ENCODE results near the gene UBE2V1. TPM values are rescaled to one million over a fixed set of nuclear protein-coding genes. Genes with fewer than 3 reads are reported as not detected.

The UBE2V1 gene
- total and polyA plus RNA-seq, 8 donors: 37.9 to 61.7 (median 53.3) TPM

DNA sequence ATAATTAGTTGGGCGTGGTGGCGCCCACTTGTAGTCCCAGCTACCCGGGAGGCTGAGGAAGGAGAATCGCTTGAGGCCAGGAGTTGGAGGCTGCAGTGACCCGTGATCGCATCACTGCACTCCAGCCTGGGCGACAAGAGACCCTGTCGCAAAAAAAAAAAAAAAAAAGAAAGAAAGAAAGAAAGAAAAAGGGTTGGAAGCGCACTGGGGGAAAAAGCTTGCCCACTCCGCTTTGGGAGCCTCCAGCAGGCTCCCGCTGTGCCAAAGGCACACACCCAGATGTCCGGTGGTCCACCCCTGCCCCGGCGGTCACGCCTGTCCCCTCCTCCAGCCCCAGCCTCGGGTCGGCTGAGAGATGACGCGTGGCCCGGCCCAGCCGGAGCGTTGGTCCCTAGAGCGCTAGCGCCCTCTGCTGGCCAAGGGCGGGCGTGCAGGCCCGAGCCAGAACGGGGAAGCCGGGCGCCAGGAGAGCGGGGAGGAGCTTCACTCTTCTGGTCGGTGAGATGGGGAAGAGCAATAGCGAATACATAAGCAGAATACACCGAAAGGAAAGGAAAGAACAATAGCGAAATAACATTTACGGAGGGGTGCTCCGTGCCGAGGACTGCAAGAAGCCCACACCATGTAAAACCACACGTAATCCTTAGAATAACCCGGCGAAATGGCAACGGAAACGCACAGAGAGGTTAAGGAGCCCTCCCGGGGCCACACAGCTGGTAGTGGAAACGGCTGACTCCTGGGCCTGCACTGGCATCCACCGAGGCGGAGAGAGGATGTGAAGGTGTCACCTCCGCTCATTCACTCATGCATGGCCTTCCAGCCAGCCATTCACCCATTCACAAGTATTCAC is 41.7 kb downstream of the UBE2V1 start:
- H3K9me3 ChIP-seq: no peaks in the 10 kb centered on the region
- TF ChIP-seq, protein P1, sequence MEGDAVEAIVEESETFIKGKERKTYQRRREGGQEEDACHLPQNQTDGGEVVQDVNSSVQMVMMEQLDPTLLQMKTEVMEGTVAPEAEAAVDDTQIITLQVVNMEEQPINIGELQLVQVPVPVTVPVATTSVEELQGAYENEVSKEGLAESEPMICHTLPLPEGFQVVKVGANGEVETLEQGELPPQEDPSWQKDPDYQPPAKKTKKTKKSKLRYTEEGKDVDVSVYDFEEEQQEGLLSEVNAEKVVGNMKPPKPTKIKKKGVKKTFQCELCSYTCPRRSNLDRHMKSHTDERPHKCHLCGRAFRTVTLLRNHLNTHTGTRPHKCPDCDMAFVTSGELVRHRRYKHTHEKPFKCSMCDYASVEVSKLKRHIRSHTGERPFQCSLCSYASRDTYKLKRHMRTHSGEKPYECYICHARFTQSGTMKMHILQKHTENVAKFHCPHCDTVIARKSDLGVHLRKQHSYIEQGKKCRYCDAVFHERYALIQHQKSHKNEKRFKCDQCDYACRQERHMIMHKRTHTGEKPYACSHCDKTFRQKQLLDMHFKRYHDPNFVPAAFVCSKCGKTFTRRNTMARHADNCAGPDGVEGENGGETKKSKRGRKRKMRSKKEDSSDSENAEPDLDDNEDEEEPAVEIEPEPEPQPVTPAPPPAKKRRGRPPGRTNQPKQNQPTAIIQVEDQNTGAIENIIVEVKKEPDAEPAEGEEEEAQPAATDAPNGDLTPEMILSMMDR (IDR thresholded peaks at IDR 0.05): peak; percentile 98 to 100 (median 100)
- FAIRE-seq: no peak
- H3K27ac ChIP-seq: no peak overlapping the region
- 11 to 12% methylated on average over 45 to 48 of the region's 48 CpGs for WGBS, 2 donors
- no peaks in the 10 kb centered on the region for H3K4me1 ChIP-seq
- no peaks in the 10 kb centered on the region for H3K27me3 ChIP-seq
- H3K4me3 ChIP-seq: peak overlapping the region in 1 of 4 donors; percentile 36
- peak; percentile 99 to 100 (median 99) for ATAC-seq
- no peaks in the 10 kb centered on the region for H3K36me3 ChIP-seq
- DNase-seq: peak; percentile 76 to 100 (median 92)
- intact Hi-C loops (cut with DNase I): no loop called here

DNA sequence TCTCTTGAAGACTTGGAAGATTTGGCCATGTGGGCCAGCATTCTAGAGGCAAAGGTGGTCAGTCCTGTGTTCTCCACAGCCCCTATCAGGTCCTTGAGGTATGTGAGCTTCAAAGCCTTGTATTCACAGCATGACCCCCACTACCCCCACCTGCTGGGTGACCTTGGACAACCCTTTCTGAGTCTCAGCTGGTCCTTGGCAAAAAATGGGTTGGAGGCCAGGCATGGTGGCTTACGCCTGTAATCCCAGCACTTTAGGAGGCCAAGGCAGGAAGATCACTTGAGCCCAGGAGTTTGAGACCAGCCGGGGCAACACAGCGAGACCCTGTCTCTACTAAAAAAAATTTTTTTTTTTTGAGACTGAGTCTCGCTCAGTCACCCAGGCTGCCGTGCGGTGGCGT is 42.6 kb downstream of the UBE2V1 start:
- Histone ChIP-seq H3K4me1 (no peaks in the 10 kb centered on the region), H3K27me3 (no peaks in the 10 kb centered on the region), H3K36me3 (no peaks in the 10 kb centered on the region), H3K4me3 (no peak overlapping the region), H3K9me3 (no peaks in the 10 kb centered on the region), H3K27ac (no peak overlapping the region)
- DNase-seq (peak in 1 of 6 donors; percentile 27), ATAC-seq (no peak), FAIRE-seq (no peak)
- 87 to 88% methylated on average over 7 of the region's 7 CpGs for WGBS, 2 donors
- TF ChIP-seq, protein P1 (IDR thresholded peaks at IDR 0.05): no peak
- intact Hi-C loops (cut with DNase I): no loop called here

DNA sequence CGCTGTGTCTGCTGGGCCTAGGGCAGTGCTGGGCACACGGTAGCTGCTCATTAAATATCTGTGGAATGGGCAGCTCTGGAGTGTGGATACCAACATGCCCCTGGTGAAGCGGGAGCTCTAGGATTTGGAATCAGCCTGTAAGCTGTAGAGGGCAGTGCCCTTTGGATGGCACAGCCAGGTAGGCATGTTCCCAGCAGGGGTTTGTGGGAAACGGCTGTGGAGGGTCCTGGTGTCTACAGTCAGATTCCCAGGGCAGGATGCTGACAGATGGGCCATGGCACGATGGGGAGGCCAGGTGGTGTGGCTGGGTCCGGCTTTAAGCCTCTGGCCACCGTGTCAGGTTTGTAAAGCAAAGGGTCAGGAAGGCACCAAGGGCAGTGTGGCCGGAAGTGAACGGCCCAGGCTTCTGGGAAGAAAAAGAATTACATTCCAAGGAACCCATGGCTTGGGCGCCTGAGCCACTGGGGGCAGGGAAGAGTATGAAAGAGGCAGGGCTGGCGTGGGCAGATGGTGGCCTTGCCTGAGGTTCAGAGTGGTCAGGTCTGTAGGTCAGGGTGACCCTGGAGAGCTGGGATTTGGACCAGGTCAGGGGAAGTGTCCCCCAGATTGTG is 44.8 kb downstream of the UBE2V1 start:
- no peak overlapping the region for H3K27ac ChIP-seq
- no peak for FAIRE-seq
- no peaks in the 10 kb centered on the region for H3K36me3 ChIP-seq
- intact Hi-C loops (cut with DNase I): loop anchor here in 2 of 3 donors (5.0 kb wide), 1 partner anchor 86 kb away; the partner anchor contains the start of gene SNAI1 (in 2 of the 2)
- H3K4me3 ChIP-seq: no peak overlapping the region
- WGBS, 2 donors: 65 to 71% methylated on average over 11 of the region's 11 CpGs
- no peaks in the 10 kb centered on the region for H3K27me3 ChIP-seq
- no peaks in the 10 kb centered on the region for H3K9me3 ChIP-seq
- no peaks in the 10 kb centered on the region for H3K4me1 ChIP-seq
- TF ChIP-seq, protein P1 (IDR thresholded peaks at IDR 0.05): no peak
- DNase-seq: no peak
- no peak for ATAC-seq

DNA sequence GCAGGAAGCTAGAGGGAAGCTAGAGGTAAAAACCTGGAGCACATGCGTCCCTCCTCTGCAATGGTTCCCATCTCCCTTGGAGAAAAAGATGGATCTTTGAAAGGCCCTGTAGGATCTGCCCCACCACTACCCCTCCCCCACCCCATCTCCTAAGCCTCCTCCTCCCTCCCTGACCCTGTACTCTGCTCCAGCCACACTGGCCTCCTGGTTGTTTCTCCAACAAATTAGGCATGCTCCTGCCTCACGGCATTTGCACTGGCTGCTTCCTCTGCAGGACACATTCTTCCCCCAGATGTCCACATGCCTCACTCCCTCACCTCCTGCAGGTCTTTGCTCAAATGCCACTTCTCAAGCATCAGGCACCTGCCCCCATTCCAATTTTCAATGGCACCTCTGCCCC is 45.5 kb downstream of the UBE2V1 start:
- DNase-seq: no peak
- ATAC-seq: no peak
- intact Hi-C loops (cut with DNase I): loop anchor here in 2 of 3 donors (5.0 kb wide), 1 partner anchor 85 kb away; the partner anchor contains the start of gene SNAI1 (in 2 of the 2)
- no peak for FAIRE-seq
- H3K4me3 ChIP-seq: no peak overlapping the region
- H3K9me3 ChIP-seq: no peaks in the 10 kb centered on the region
- no peaks in the 10 kb centered on the region for H3K4me1 ChIP-seq
- no peak overlapping the region for H3K27ac ChIP-seq
- WGBS, 2 donors: 73 to 93% methylated on average over 2 of the region's 2 CpGs
- no peaks in the 10 kb centered on the region for H3K36me3 ChIP-seq
- TF ChIP-seq, protein P1 (IDR thresholded peaks at IDR 0.05): no peak
- no peaks in the 10 kb centered on the region for H3K27me3 ChIP-seq
